AG09319 (cell line): ENCODE measurements around the gene LBX2.

Experiments used
- DNase-seq: peaks from one replicate; pipeline ENCODE4 v3.0.0-alpha.2; 2010; ENCODE audit warnings: low read depth; ENCODE audit errors: extremely low read depth
- TF ChIP-seq, protein P1 (sequence below): IDR thresholded peaks from 2 replicates; pipeline ENCODE4 v1.5.1; 2011; ENCODE audit warnings: low read depth, mild to moderate bottlenecking, inconsistent platforms, low read length, moderate library complexity

The LBX2 gene

DNA sequence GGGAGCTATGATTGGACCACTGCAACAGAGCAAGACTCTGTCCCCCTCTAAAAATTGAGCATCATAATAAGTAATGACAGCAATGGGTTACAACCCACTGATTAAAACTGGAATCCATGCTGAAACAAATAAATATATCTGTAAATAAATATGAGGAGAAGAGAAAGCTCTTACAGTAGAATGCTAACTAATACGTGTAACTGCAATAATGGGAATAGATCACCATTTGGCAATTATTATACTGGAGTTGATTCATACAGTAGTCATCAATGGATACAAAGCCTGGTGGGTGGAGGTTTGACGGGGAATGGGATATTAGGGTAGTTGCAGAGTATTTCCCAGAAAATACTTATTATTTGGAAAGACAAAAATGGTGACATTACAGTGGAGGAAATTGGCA, 50.6 kb downstream of the LBX2 start:
- no peak for DNase-seq
- TF ChIP-seq, protein P1, sequence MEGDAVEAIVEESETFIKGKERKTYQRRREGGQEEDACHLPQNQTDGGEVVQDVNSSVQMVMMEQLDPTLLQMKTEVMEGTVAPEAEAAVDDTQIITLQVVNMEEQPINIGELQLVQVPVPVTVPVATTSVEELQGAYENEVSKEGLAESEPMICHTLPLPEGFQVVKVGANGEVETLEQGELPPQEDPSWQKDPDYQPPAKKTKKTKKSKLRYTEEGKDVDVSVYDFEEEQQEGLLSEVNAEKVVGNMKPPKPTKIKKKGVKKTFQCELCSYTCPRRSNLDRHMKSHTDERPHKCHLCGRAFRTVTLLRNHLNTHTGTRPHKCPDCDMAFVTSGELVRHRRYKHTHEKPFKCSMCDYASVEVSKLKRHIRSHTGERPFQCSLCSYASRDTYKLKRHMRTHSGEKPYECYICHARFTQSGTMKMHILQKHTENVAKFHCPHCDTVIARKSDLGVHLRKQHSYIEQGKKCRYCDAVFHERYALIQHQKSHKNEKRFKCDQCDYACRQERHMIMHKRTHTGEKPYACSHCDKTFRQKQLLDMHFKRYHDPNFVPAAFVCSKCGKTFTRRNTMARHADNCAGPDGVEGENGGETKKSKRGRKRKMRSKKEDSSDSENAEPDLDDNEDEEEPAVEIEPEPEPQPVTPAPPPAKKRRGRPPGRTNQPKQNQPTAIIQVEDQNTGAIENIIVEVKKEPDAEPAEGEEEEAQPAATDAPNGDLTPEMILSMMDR: no peak
